GM19397 (cell line): ENCODE results near the gene CASQ1.

Source experiments
- ATAC-seq: cut with Tn5 transposase; IDR thresholded peaks from one replicate; pipeline ENCODE4 v1.9.1; 2021; ENCODE audit warnings: mild to moderate bottlenecking, moderate library complexity; ENCODE audit not compliant: unreplicated experiment

CASQ1 gene

GRCh38 chr1:160224606-160225005 is 34.2 kb downstream of the CASQ1 start:
- ATAC-seq, result no peak

DNA sequence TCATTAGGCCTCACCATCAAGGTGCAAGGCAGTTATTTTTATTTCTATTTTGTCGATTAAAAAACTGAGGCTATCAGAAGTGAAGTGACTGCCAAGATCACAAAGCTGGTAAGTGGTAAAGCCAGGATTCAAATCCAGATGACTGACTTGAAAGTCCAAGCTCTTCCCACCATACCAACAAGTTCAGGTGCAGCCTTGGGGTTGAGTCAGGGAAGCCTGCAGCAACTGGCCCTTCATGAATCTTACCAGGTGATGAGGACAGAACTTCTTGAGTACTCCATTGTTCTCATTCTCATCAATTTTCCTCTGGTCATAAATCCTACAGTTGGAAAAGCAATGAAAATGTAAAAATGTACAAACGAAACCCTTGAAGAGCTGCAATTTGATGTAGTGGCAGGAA is 35.0 kb downstream of the CASQ1 start:
- ATAC-seq, result no peak

GRCh38 chr1:160226623-160227022 is 36.2 kb downstream of the CASQ1 start:
- no peak for ATAC-seq

GRCh38 chr1:160227034-160227433 is 36.7 kb downstream of the CASQ1 start:
- no peak for ATAC-seq

- ATAC-seq, result no peak
Measured at GRCh38 chr1:160227561-160227960, 37.2 kb downstream of the CASQ1 start.

DNA sequence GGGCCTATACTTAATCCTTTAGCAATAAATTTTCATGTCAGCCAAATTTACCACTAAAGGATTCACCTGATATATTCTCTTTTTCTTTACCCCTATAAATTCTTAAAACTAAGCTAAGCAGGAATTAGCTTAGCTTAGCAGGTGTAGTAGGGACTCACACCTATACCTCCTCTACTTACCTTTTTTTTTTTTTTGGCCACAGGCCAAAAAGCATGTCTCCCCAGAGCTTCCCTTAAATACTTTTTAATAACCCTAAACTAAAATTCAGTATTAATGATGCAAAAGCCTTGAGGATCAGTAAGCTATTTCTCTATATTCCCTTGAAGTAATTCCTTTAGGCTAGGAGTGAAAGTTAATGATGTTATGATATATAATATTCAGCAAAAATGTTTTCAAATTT is 38.1 kb downstream of the CASQ1 start:
- ATAC-seq, result no peak

DNA sequence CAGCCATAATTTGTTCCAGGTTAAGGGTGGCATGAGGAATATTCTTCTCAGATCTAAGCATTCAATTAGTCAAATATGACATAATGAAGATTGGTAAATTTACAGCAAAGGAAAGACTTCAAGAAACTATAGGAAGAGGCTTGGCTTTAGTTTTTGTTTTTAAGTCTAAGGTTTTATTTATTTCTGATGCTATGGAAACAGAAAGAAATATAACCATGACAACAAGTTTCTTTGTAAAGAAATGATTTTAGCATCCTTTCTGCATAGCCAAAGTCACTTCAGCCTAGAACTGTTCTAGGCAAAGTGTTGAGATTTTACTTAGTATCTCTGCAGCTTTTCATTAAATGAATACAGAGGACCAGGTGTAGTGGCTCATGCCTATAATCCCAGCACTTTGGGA is 42.5 kb downstream of the CASQ1 start:
- no peak for ATAC-seq

- no peak for ATAC-seq
Measured at GRCh38 chr1:160236806-160237205, 46.4 kb downstream of the CASQ1 start.

GRCh38 chr1:160237558-160237957 is 47.2 kb downstream of the CASQ1 start:
- no peak for ATAC-seq

- no peak for ATAC-seq
Measured at GRCh38 chr1:160238408-160238807, 48.0 kb downstream of the CASQ1 start.

GRCh38 chr1:160239582-160240299 is 49.4 kb downstream of the CASQ1 start:
- no peak for ATAC-seq

GRCh38 chr1:160243767-160244166 is 53.4 kb downstream of the CASQ1 start:
- no peak for ATAC-seq

DNA sequence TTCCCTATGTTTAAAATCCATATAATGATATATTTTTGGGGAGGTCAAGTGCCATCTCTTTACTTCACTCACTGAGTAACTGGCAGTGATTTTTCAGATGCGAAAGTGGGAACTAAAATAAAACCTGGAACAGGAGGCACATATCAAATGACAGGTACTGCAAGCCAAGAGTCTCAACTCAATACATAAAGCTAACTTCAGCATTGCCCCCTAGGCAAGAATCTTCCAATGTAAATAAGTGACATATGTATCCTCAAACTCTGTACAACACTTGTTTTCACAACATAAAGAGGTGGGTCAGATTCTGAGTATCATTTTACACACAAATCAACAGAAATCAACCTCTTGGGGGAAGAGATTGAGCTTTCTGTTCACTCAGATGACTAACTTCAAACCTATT is 53.8 kb downstream of the CASQ1 start:
- ATAC-seq, result no peak

GRCh38 chr1:160245434-160245833 is 55.1 kb downstream of the CASQ1 start:
- ATAC-seq, result no peak

DNA sequence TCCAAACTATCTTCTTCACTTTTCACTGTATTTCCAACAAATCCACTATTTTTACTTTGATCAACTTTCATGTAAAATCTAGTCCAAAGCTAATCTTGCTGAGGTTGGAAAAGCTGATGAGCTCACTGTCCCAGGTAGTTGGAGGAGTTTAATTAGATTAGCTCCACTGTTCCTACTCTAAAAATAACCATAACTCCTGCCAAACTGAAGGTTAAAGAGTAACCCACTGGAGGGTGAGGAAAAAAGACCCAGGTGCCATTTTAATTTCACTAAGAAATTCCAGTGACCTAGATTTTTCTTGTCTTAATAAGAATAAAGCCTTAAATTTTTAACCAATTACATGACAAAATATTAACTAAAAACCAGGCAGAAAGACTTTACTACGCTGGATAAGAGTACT is 56.7 kb downstream of the CASQ1 start:
- ATAC-seq, result no peak

DNA sequence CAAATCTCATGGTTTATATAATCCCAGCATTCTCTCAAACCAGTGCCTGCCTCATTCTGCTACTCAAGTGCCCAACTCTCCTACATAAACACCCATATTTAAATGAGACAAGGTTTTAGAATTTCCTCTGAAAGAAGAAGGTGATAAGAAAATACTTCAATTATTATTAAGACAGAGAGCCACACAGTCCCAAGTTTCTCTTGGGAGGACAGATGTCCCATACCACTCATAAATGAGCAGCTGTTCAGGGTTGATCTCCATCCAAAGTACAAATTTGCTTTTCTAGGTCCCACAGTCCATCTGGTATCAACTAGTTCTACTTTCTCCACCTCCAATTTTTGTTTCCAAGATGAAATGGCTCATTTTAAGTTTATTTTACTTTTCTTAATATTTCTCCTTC is 60.6 kb downstream of the CASQ1 start:
- no peak for ATAC-seq
